Measurements from ENCODE around the gene EEF1AKMT2.

The EEF1AKMT2 gene

DNA sequence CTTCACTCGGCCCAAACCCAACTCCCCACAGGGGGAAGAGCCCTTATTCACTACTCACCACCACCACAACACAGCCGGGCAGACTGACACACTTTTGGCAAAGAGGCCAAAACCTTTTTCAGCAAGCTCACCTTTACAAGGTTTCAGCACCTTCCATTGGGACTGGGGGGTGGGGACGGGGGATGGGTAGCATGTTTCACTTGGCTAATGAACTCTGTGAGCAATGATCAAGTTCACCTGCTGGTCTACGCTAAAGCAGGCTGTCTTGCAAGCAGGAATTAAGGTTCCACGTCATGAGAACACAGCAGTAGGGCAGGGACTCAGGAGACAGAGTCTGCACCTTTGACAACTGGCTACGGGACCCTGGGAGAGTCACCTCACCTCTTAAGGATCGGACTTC, 54.5 kb downstream of the EEF1AKMT2 start:
- DNase-seq (ENCODE audit: low spot score): no peak

DNA sequence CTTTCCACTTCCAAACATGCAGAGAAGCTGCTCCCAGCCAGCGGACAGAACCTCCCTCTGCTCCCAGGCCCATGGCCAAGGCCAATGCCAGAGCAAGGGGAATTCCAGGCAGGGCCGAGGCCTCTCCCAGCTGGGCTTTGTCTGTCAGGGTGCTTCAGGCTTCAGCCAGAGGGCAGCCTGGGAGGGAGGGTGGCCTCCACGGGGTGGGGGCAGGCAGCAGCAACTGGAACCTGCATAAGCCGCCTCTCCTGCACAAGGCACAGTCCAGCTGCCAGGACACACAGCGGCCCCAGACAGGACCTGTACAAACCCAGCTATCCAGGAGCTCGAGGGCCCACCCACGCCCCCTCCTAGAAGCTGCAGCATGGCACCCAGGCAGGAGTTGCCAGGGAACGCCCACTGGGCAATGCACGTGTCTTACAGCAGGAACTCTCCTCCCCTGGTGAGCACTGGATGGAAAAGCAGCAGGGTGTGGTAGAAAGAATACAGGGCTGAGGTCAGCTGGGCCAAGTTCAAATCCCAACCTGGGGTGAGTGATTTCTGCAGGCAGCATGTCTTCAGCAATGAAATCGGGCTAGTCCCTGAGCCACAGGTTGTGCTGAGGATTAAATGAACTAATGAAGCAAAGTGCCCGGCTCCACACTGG, 55.1 kb downstream of the EEF1AKMT2 start:
- DNase-seq (ENCODE audit: low spot score): no peak

DNA sequence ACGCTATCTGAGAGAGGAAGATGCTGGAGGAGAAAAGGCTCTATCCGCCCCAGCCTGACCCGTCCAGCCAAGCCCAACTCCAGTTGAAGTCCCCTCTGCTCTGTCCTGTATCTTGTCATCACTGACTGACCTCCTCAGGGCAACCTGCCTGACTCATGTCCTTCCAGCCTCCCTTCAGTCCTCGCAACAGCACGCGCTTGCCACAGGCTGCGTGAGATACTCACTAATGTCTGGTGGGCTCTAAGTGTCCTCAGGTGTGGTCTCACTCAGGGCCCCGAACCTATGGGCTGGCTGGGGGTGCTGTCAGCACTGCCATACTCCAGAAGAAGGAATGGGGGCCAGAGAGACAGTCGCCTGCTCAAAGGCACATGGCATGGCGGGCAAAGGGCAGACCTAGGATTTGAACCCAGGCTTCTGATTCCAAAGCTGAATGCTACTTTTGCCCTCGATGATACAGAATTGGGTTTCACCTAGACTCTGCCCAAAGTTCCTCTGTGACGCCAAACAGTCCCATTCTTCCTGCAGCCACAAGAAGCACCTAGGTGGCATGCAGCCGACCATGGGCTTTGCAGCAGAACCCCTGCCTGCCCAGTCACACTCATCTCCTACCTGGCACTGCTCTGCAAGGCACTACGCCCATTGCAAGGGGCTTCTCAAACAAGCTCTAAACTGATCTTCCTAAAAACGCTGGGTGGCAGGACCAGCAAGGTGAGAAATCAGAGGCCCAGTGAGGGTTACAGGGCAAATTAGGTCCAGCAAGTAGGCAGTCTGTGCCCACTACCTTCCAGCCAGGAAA, 56.0 kb downstream of the EEF1AKMT2 start:
- no peak for DNase-seq (ENCODE audit: low spot score)

DNA sequence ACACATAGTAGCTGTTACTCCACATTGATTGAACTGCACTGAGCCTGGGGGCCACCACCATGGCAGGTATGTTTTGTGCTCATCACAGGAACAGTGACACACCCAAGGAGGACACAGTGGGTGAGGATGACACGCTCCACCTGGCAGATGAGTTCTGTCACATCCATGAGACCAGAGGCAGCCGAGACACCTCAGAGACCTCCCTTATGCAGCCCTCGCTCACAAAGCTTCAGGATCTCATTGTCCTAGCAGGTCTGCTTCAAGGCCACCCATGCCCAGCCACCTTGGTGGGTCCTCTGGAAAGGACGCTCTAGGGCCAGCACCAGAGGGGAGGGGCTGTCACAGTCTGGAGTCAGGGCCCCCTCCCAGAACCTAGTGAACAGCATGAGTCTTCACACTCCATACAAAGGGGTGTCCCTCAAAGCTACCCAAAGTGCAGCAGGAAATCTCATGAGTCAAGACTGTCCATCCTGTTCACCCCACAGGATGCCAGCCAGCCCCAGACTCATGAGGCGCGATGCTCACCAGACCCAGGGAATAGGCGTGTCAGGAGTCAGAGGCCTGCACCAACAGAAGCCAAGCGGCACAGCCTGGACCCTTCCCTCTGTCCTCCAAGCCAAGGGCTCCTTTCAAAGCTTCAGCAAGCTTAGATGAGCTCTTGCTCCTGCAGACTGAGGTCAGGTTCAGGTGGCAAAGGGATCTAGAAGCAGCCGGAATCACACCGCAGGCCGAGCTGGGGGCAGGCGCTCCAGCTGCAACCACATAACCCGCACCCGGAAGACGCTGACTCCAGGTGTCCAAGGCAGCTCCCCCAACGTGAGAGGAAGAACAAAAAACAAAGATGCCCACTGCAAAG, 57.1 kb downstream of the EEF1AKMT2 start:
- DNase-seq (ENCODE audit: low spot score): no peak

DNA sequence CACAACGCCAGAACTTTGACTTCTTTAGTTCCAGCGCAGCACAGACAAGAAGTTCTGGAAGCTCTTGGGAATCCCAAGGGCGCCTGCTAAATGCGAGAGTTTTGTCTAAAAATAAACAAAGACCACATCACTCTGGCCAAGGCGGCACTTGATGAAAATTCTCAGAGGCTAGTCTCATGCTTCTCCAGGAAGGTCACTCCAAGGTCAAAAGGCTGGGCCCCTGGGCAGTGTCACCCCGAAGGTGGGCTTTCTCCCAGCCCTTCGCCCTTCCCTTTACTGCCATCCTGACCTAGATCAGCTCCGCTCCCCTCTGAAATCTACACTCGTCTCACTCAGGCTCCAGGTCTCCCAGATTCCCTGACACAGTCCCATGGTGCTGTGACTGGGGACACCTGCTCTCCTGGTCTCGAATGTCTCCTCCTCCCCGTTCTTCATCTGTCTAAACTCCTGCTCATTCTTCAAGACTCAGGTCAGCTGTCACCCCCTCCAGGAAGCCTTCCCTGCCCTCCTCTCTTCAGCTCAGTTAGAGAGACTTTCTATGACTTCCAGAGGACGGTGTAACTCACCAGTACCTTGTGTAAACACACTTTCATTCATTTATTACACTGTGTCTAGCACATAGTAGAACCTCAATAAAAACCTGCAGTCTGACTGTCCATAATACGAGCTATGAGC, 58.0 kb downstream of the EEF1AKMT2 start:
- DNase-seq (ENCODE audit: low spot score): no peak

DNA sequence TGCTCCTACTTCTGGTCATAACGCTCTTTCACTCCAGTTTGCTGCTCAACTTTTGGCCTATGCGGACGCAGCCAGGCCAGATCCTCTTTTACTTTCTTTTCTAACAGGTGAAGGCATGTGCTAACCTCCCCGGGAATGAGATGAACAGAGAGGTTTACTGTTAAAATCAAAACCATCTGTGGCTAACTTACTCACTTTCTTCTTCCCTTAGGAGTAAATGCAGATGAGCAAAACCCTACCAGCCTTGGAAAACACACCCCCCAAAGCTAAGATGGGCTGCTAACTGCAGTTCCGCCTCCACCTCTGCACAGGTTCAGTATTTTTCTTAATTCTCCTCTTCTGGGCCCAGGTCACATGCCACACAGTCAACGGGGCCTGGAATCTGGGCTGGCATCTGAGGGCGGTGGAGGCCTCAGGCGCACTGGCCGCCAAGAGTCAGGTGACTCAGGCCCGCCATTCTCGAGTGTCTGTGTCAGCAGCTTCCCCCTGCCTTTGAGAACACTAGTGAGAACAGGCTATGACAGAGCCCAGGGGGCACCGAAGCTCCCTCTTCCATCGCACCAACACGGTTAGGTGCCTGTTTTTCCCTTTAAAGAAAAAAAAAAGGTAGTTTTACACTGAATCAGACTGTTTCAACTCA, 58.6 kb downstream of the EEF1AKMT2 start:
- DNase-seq (ENCODE audit: low spot score): no peak

DNA sequence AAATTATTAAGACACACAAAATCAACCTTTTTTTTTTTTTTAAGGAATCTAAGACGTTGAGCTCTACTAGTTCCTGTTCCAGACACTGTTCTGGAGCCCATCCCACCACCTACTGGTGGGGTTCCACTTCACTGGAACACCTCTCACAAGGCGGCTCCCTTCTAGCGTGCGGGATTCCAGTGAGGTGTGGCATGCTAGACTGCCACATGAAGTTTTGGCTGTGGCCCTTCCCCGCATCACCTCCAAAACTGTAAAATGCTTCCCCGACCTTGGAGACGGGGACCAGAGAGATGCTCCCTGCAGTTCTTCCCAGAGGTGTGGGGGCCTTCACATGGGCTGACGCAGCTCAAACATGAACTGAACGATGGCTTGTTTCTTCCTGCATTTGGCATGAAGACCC, 60.1 kb downstream of the EEF1AKMT2 start:
- DNase-seq (ENCODE audit: low spot score): no peak

DNA sequence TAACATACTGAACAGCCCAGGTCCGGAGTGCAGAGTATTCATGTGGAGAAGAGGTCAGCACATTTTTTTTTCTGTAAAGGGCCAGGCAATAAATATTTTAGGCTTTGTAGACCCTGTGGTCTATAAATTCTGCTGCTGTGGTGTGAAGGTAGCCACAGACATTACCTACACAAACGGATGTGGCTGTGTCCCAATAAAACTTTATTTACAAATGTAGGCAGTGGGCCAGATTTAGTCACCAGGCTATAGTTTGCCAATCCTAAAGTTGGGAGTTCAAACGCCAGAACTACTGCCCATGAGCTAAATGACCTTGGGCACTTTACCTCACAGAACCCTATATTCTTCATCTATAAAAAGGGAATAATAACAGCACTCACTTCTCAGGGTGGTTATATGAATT, 60.9 kb downstream of the EEF1AKMT2 start:
- DNase-seq (ENCODE audit: low spot score): no peak

DNA sequence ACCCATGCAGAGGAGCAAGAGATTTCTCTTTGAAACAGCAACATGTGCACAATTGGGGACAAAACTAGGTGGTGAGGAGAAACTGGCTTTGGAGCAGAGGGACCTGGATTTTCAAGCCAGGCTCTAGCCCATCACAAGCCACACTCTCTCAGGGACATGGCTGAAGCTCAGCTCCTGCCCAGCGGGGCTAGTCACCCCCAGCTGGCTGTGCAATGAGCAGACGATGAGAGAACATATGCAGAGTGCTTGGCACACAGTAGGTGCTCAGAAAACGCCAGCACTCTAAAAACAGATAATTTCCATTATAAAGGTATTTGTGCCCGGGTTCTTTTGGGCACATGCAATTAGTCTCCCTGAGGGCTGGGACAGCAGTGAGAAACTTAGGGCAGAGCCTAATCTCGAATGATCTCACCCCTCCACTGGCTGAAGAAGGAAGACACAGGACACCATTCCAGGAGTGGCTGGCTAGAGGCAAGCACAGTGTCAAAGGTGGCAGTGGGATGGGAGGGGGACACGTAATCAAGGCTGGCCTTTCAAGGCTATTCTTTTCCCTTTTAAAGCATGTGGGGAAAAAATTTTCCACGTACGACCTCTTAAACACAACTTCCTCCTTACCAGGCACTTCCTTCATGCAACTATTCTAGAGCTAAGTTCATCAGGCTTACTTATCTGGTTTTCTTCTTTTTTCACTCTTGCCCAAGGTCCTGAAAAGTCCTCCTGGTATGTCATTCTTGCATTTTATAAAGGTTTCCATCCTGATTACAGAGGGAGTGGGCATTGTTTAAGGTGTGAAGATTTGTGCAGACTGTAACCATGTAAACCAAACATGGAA, 62.6 kb downstream of the EEF1AKMT2 start:
- DNase-seq (ENCODE audit: low spot score): no peak

DNA sequence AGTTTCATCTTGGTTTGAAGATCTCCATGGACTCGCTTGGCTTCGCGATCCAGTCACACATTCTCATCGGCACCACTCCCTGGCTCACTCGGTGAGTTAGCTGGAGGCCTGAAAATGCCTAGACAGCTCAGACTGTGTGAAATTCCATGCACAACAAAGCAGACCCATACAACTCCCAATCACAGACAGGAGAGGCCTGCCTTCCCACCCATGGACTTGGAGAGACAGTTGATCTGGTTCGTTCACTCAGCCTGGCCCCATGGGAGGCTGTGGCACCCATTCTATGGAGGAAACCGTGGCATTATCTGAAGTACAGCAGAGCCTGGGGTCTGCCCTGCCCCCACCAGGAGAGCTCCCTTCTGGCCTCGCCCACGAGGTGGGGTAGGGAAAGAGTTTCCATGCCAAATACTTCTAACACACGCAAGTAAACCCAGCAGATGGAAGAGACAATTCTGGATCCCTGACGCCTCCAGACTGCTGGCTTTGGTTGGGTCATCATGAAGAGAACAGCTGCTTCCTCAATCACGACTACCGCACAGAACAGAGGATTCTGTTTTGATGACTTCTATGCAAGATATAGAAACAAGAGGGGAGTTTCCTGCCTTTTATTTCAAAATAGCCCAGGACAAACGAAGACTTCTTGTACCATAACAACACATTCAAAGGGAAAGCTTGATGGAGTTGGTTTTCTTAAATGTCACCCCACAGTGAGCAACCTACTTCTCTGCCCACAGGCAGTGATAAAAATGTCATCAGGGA, 63.4 kb downstream of the EEF1AKMT2 start:
- peak; percentile 52 for DNase-seq (ENCODE audit: low spot score)

DNA sequence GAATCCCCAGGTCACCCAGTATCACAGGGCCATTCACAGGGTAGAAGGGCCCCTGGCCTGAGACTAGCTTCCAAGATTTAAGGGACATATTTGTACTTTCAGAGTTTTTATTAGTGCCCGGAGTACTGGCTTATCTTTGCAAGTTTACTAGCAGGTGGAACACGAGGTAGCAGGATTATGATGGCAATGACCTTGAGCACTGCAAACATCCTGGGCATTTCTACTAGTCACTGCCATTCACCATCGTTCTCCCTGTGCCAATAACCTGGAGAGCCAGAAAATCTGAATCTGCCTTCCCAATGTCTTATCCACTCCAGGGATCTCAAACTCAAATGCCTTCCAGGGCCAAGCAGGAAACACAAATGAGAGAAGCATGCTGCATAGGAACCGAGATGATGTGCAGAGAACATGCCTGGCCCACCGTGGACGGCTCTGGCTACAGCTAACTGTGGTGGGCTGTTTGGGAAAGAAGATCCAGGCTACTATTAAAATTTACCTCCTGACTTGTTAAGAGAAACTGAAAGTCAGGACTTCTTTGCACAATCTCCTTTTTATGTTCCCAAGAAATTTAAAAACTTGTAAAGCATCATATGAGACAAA, 64.2 kb downstream of the EEF1AKMT2 start:
- no peak for DNase-seq (ENCODE audit: low spot score)

DNA sequence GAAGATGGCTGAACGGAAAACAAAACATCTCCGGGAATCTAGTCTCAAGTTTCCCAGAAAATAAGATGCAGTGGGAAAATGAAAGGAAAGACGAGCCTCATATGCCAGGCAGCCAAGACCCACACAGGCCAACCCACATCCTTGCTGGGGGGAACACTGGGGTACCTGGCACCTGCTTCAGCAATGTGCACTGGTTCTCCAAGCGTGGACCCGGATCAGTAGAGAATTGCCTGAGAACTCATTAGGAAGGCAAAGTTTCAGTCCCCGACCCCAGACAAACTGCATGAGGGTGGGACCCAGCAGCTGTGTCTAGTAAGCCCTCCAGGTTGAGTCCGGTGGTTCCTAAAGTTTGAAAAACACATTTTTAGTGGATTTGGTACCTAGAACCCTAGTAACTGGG, 65.9 kb downstream of the EEF1AKMT2 start:
- no peak for DNase-seq (ENCODE audit: low spot score)

DNA sequence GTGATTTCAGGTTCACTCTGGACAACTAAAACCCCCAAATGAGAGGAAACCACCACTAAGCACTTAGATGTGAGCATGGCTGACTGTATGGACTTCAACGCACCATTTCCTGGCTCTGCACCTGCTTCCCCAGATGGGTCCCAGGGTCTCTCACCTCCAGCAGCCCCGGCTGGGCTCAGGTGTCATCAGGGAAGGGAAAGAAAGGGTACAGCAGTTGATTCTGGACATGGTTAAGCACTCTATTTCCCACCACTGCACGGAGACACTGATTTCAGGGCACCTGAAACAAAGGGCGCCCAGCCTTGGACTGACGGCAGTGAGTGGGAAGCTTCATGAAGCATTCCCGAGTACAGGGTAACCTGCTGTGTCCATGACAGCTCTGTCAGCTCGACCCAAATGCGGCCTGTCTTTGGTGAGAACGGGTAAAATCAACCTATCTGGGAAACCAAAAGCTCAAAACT, 66.5 kb downstream of the EEF1AKMT2 start:
- peak; percentile 25 for DNase-seq (ENCODE audit: low spot score)

DNA sequence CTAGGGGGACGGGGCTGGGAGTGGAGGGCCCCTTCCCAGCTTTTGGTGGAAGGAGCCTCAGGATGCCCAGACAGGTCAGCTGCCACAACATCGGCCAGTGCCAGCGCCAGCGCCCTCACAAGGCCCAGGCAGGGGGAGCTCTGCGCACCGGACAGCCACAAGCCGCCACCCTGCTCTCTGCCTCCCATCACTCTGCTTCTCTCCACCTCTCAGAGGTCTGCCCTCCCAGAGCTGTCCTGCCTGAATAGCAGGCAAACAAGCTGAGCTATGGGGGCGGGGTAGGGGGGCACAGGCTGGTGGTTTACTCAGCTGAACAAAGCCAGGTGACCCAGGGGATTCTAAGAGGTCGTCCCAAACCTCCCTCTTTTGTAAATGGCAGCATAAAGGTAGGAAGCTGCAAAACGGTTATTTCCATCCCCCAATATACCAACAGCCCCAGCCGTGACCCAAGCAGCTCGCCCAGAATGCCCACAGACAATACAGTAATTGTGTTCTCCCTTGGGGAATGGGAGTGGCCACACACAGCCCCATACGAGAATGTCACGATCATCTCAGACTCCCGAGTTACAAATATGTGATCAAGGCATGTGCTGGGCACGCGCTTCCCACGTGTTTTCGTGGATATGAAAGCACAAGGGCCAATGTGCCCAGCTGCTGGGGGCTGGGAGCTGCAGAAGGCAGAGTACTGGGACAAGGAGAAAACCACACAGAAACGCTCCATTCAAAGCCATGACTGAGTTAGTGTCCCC, 67.2 kb downstream of the EEF1AKMT2 start:
- no peak for DNase-seq (ENCODE audit: low spot score)

DNA sequence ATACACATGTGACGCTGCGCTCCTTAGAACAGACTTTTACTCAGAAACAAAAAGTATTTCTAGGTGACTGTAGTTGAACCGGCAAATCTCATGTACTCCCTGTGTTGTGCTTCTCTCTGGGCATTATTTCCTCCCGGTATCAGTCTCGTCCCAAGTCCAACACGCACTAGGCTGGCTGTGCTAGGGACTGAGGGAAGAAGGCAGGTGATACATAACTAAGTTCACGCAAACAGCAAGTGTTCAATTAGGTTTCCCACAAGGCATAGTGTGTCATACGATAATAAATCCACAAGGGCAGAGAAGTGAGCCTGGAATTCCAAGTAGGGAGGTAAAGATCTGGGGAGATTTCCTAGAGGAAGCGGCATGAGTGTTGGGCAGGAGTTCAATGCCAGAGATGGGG, 67.9 kb downstream of the EEF1AKMT2 start:
- no peak for DNase-seq (ENCODE audit: low spot score)

DNA sequence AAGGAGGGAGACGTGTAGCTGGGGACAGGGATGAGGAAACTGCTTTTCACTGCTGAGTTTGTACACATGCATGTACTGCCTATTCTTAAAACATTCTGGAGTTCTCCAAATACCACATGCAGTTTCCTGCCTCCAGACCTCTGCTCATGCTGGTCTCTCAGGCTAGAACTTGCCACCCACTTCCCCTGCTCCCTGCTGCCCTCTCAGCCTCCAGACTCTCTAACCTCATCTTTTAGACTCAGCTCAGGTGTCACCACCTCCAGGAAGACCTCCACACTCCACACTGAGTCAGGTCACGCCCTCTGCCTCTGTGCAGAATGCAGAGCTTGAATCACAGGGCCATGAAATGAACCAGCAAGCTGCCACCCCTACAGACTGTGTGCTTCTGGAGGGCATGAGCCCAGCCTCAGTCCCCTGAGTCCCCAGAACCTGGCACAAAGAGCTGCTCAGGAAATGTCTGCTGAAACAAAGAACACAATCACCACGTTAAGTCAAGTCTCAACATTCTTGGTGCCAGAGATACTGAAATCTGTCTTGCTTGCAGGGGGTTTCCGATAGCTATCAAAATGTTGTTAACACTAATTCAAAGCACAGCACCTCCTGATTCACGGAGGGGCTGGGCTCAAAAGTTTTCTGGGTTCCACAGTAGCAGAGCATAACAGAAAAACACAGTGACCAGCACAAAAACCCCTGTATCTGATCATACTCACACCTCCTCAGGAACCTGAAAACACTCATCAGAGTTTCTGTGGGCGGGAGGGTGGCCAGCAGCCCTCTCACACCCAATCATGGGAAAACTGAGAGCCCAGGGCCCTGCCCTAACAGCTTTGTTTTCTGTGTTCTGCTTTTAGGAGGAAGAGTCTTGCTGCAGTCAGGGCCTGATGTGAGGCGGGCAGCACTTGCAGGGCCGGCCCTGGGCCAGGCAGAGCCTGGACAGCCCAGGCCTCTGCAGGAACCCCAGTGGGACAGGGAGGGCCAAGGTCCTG, 68.6 kb downstream of the EEF1AKMT2 start:
- no peak for DNase-seq (ENCODE audit: low spot score)

DNA sequence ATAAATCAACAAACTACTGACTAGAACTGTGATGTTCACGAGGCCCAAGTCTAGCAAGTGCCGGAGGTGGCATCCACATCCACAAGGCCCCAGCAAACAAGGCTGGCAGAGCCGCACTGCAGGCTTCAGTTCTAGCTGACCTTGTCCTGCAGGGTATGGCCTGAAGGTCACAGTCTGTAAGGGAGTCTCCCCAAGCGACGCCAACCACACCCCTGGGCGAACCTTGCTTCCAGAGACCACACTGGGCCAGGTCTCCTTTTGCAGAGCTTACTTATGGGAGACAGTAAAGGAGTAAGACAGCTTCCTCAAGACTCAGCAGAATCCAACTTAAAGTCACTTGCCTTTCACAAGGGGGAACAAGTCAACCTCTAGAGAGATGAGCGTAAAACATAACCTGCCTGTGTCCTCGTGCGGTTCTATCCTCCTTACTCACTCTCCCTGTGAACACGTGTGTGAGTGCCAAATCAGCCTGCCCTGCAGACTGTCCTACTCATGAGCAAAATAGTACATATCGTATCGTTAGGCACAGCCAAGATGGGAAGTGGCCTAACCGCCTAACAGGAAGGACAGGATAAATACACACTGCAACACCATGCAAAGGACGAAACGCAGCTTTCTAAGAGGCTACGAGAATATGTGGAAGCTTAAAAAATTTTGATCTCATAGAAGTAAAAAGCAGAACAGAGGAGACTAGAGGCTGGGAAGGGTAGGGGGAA, 70.2 kb downstream of the EEF1AKMT2 start:
- no peak for DNase-seq (ENCODE audit: low spot score)
